Upper lobe of left lung (tissue), 4 donors: ENCODE results near the gene ANKRD26.

Experiments used
- POLR2AphosphoS5 ChIP-seq, 2 donors: sonication (generic); formaldehyde crosslinking; IDR thresholded peaks; one replicate each; pipeline ENCODE4 v1.5.1; 2017; ENCODE audit warnings: antibody characterized with exemption in 2 of 2
- TF ChIP-seq, protein P1 (sequence below), 6 experiments: fragments of 450-650 bp in 4 of 6; fragments of 200-600 bp in 2 of 6; sonication (generic) in 2 of 6; IDR thresholded peaks; one replicate each; pipeline ENCODE4 v1.5.1; 2016 to 2019; ENCODE audit warnings: antibody characterized with exemption in 6 of 6

DNA sequence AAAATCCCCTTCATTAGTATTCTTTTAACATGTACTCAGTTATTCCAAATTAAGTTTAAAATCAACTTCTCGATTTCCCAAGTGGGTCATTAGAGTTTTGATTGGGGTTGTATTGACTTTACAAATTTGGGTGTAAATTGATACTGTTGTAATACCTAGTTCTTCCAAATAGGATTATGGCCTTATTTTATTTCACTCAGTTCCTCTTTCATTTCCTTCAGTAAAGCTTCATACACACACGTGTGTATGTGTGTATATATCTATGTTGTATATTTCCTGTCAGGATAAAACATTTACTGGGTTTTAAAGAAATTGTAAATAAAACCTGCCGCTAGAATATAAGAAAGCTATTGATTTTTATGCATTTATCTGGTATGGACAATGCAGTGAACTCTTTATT is 38.0 kb upstream of the ANKRD26 start:
- no peak for TF ChIP-seq POLR2AphosphoS5 (IDR thresholded peaks at IDR 0.05)
- TF ChIP-seq, protein P1, sequence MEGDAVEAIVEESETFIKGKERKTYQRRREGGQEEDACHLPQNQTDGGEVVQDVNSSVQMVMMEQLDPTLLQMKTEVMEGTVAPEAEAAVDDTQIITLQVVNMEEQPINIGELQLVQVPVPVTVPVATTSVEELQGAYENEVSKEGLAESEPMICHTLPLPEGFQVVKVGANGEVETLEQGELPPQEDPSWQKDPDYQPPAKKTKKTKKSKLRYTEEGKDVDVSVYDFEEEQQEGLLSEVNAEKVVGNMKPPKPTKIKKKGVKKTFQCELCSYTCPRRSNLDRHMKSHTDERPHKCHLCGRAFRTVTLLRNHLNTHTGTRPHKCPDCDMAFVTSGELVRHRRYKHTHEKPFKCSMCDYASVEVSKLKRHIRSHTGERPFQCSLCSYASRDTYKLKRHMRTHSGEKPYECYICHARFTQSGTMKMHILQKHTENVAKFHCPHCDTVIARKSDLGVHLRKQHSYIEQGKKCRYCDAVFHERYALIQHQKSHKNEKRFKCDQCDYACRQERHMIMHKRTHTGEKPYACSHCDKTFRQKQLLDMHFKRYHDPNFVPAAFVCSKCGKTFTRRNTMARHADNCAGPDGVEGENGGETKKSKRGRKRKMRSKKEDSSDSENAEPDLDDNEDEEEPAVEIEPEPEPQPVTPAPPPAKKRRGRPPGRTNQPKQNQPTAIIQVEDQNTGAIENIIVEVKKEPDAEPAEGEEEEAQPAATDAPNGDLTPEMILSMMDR (IDR thresholded peaks at IDR 0.05) = no peak
